ENCODE measurements around the gene LILRB1.

- no peak for TF ChIP-seq CTCF (IDR thresholded peaks at IDR 0.05; ENCODE audit: low read depth, low read length, missing input control)
- TF ChIP-seq FOXA1 (IDR thresholded peaks at IDR 0.05): no peak
These were observed 36.9 kb downstream of the LILRB1 start for GRCh38 chr19:54667217-54667616.

Data from liver (tissue), 2 donors.